Stomach (tissue), 4 donors: ENCODE measurements around the gene PNPLA3.

Experiments used
- EP300 ChIP-seq: sonication (generic); formaldehyde crosslinking; IDR thresholded peaks from one replicate; pipeline ENCODE4 v1.6.1; 2017; ENCODE audit warnings: antibody characterized with exemption
- TF ChIP-seq, protein P1 (sequence below), 7 experiments: fragments of 450-650 bp in 4 of 7; fragments of 200-600 bp in 3 of 7; sonication (generic) in 3 of 7; IDR thresholded peaks; one replicate each; pipeline ENCODE4 v1.5.1; 2016 to 2019; ENCODE audit warnings: antibody characterized with exemption in 7 of 7, control low read depth in 2 of 7, mild to moderate bottlenecking in 1 of 7

DNA sequence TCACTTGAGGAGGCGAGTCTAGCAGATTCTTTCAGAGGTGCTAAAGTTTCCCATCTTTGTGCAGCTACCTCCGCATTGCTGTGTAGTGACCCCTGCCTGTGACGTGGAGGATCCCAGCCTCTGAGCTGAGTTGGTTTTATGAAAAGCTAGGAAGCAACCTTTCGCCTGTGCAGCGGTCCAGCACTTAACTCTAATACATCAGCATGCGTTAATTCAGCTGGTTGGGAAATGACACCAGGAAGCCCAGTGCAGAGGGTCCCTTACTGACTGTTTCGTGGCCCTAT lies 22.7 kb downstream of the PNPLA3 start:
- TF ChIP-seq, protein P1, sequence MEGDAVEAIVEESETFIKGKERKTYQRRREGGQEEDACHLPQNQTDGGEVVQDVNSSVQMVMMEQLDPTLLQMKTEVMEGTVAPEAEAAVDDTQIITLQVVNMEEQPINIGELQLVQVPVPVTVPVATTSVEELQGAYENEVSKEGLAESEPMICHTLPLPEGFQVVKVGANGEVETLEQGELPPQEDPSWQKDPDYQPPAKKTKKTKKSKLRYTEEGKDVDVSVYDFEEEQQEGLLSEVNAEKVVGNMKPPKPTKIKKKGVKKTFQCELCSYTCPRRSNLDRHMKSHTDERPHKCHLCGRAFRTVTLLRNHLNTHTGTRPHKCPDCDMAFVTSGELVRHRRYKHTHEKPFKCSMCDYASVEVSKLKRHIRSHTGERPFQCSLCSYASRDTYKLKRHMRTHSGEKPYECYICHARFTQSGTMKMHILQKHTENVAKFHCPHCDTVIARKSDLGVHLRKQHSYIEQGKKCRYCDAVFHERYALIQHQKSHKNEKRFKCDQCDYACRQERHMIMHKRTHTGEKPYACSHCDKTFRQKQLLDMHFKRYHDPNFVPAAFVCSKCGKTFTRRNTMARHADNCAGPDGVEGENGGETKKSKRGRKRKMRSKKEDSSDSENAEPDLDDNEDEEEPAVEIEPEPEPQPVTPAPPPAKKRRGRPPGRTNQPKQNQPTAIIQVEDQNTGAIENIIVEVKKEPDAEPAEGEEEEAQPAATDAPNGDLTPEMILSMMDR (IDR thresholded peaks at IDR 0.05), result no peak
- no peak for TF ChIP-seq EP300
